ENCODE measurements around the gene SNX14.

DNA sequence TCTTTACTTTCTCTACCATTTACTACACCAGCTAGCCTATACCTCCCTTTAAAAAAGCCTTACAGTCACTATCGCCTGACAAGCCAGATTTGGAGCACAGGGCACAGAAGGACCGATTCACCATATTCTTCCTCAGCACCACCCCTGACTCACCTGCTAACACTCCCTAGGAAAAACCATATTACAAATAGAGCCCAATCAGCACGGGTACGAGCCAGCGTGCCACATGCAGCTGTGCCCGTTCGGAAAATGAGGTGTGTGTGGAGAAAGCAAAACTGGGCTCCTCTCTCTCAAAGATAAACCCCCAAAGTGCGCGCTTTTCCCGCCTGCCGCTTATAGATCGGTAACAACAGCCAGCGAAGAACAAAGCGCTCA lies 47.9 kb upstream of the SNX14 start:
- TF ChIP-seq POLR2A (IDR thresholded peaks at IDR 0.05; ENCODE audit: low read depth, low read length) (no peak), SPI1 (IDR thresholded peaks at IDR 0.05; ENCODE audit: low read depth, low read length) (no peak), POLR2AphosphoS5 (IDR thresholded peaks at IDR 0.05; ENCODE audit: low read depth, low read length) (no peak), PAX5 (IDR thresholded peaks at IDR 0.05; ENCODE audit: insufficient read depth, low read length, severe bottlenecking) (no peak)

Data from GM12891 (cell line).